Right renal pelvis (tissue), 4 donors: Measurements from ENCODE around the gene MKI67. TPM values are rescaled to one million over a fixed set of nuclear protein-coding genes. Genes with fewer than 3 reads are reported as not detected.
"Not testable (repeated sequence)": the region's sequence is repeated elsewhere in the genome, so short reads cannot be mapped to it uniquely, and the experiment has no call there.

ENCODE experiments used
- DNase-seq, 4 donors: peaks; one replicate each; pipeline ENCODE4 v3.0.0-alpha.2; 2013; ENCODE audit warnings: low read depth in 4 of 4, low spot score in 3 of 4, missing footprints in 1 of 4
- polyA plus RNA-seq, 4 donors: library from polyadenylated mRNA; unstranded; fragments of 120-200 nt; gene quantifications; one replicate each; pipeline ENCODE4 v1.2.1, GENCODE V29; 2013; ENCODE audit not compliant: insufficient read length in 4 of 4

MKI67 gene
- polyA plus RNA-seq, 4 donors: 46.6 to 52.5 (median 50.1) TPM

DNA sequence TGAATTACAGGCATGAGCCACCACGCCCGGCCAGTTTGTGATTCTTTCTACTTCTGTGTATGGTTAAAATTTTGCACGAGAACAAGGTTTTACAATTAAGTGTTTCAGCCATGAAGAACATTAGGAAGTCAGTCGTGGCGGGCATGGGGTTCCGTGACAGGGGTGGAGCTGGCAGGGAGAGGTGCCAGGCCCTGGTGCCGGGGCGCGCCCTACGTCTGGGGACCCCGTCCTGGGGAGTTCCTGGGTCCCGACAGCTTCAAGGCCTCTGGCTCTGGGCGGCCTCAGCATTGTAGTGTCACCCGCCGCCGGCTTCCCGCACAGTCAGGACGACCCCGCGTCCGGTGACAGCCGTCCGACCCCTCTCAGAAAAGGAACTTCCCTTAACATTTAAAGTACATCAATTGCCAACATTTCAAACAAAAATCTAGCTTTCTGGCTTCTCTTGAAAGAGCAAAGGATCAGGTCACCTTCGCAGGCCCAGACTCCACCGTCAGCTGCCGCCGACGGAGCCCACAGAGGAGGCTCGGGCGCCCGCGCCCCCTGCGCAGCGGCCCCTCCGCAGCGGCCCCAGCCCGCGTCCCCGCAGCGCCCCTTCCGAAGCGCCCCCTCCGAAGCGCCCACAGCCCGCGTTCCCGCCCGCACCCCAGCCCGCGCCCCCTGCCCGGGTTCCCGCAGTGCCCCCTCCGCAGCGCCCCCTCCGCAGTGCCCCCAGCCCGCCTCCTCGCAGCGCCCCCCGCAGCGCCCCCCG is 23.2 kb upstream of the MKI67 start:
- no peak for DNase-seq

DNA sequence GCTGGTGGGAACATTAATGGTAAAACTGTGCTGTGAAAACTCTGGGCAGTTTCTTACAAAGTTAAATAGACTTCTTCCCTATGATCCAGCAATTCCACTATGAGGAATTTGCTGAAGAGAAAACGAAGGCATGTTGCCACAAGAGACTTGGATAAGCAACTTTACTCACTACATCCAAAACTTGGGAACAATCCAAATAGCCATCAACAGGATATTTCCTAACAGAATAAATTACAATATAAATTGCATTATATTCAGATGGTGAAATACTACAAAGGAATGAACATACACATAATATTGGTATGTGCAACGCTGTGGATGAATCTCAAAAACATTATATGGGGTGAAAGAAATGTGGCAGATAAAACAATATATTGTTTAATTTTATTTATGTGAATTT is 21.4 kb upstream of the MKI67 start:
- DNase-seq: no peak

DNA sequence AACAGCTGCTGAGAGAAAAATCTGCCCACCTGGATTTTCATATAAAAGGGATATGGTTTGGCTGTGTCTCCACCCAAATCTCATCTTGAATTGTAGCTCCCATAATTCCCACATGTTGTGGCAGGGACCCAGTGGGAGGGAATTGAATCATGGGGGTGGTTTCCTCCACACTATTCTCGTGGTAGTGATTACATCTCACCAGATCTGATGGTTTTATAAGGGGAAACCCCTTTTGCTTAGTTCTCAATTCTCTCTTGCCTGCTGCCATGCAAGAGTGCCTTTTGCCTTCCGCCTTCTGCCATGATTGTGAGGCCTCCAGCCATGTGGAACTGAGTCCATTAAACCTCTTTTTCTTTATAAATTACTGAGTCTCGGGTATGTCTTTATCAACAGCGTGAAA is 20.8 kb upstream of the MKI67 start:
- no peak for DNase-seq

DNA sequence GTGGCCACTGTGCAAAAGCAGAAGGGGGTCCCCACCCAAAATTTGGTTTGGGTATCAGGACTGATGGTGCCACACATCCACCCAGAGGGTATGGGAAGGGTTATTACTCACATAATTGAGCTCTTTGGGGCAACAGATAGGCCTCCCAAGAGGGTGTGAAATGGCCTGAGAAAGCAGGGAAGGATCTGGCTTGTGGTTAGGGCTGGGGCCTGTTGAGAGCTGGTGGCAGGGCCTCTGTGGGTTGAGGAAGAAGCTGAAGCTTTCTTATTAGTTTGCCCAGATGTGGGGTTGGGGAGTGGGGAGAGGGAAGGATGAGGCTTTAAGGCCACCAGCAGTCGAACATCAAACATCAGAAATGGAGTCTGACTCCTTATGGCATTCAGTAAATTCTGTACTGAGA is 18.3 kb upstream of the MKI67 start:
- no peak for DNase-seq

DNA sequence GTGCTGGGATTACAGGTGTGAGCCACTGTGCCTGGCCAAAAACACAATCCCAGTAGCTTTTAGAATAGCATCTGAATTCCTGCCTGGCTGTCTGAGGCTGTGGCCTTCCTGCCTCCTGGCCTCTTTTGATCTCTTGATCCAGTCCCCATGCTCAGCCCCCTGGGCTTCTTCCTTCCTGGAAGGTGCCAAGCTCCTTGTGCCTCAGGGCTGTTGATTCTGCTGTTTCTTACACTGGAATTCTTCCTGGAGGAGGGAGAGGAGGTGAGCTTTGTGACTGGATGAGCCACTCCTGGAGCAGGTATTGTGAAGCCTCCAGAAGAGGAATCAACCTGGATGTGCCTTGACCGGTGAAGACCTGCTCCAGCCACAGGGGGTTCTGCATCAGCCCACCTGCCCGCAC is 17.3 kb upstream of the MKI67 start:
- DNase-seq: no peak

DNA sequence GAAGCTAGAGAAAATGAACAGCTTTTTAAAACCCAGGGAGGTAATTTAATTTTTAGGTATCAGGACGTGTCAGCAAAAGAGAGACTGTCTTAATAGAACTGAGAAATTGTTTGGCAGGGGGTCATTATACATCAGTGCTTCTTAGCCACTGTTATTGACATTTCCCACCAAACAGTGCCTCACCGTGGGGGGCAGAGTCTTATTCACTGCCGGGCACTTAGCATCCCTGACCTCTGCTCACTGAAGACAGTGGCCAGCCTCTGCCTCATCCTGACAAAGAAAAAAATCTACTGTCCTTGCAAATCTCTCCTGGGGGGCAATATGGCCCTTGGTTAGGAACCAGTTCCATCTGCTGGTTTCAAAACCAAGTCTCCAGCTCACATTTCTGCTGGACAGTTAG is 14.2 kb upstream of the MKI67 start:
- no peak for DNase-seq

DNA sequence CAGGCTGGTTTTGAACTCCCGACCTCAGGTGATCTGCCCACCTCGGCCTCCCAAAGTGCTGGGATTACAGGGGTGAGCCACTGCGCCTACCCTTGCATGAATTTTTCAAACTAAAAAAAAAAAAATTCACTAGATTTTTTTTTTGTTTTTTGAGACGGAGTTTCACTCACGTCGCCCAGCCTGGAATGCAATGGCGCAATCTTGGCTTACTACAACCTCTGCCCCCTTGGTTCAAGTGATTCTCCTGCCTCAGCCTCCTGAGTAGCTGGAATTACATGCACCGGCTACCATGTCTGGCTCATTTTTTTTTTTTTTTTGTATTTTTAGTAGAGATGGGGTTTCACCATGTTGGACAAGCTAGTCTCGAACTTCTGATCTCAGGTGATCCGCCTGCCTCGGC is 12.2 kb upstream of the MKI67 start:
- not testable (repeated sequence) for DNase-seq

DNA sequence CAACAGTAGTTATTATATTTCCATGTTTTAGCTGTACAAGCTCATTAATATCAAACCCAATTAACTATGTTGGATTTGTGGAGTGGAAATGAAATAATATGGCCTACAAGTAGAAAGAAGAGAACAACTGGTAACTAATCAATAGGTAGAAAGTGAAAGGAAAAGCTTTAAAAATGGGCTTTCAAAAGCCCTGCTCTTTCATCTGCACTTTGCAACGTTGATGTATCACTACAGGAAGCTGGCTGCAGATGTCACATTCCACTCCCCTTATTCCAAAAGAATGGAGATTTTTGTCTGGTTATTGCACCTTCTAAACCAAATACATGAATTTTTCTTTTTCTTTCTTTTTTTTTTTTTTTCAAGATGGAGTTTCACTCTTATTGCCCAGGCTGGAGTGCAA is 11.7 kb upstream of the MKI67 start:
- no peak for DNase-seq

DNA sequence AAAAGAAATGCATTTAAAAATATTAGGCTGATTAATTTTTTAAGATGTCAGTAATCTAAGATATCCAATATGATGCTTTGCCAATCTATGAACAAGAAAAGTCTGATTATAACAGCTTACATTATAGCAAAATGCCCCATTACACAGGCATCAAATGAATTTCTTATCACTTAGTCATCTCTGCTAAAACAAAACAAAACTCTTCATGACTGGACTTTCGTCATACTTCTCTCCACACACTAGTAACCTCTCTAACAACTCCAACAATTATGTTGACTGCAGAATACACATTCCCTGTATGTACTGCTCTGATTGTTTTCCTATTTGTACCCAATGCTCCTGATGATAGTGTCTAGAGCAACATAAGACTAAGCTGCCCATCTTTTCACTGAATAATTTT is 3.8 kb upstream of the MKI67 start:
- no peak for DNase-seq

DNA sequence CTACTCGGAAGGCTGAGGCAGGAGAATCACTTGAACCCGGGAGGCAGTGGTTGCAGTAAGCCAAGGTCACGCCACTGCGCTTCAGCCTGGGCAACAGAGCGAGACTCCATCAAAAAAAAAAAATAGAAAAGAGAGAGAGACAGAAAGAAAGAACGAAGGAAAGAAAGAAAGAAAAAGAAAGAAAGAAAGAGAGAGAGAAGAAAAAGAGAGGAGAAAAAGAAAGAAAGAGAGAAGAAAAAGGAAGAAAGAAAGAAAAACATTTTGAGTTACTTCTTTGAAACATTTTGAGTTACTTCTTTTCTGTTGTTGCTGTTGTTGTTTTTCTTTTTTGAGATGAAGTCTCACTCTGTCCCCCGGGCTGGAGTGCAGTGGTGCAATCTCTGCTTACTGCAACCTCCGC is 2.4 kb upstream of the MKI67 start:
- no peak for DNase-seq

DNA sequence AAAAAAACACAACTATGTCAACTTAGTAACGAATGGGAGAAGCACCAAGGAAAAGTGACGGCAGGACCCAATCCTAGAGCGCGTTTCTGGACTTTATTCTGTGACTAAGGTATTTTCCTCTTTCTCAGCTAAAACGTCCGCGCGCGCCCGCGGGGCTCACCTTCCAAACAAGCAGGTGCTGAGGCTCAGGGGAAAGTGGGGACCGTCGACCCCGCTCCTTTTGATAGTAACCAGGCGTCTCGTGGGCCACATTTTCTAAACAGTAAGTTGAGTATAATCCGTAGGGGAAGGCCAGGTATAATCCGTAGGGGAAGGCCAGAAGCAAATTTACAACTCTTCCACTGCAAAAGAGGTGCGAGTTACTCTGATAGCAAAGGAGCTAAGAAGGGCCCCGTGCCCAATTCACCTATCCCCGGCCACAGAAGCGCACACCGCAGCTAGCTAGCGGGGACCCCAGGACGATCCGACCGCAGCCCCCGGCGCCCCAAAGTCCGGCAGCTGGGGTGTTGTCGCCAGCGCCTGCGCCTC is 743 bp downstream of the MKI67 start:
- DNase-seq: no peak

DNA sequence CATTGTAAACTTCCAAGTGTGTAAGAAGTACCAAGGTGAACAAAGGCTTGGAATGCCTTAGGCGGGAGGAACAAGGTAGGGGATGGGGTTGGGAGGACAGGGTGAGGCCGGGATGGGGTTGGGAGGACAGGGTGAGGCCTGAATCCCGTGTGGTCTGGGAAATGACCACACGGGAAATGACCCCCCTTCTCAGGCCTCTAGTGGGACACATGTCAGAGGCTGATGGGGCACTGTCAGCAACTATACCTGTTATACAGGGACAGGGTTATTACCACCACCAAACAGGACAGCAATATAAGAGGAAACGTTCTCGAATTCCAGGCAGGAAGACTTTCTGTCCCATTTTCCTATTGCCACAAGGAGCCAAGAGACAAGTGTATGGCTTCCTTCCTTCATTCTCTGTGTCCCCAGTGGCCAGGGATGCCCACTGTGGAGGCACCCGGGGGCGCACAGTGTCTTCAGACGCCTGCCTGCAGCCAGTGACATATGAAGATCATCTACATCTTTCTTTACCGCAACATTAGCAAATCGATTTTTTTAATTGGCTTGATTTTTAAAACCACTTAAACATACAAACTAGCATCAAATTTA is 1.3 kb downstream of the MKI67 start:
- no peak for DNase-seq

DNA sequence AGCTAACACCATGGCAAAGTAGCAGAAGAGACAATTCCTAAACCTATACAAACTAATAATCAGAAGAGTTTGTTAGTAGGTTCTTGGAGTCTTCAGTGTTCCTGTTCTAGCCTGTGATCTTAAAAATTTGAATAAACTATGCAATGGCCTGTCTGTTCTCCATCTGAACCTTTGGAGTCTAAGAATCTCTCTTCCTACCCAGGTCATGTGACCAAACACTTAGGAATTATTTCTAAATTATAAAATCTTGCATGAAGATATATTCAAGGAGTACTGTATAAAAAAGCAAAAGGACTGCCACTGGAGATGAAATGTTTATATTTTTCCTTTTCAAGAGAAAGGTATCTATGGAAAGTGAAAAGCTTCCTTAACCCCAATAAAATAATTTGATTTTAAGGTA is 2.4 kb downstream of the MKI67 start:
- no peak for DNase-seq

DNA sequence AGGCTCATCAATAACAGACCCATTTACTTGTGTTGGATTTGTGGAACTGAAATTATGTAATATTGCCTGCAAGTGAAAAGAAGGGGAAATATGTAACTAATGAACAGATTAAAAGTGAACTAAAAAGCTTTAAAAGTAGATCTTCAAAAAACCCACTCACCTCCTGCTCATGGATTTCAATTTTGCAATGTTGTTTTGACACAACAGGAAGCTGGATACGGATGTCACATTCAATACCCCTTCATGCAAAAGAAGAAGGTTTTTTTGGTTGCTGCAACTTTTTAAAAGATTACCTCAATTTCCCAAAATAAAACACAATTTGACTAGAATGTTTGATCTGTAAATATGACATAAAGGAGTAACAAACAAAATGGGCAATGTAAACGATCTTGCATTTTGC is 3.3 kb downstream of the MKI67 start:
- no peak for DNase-seq

DNA sequence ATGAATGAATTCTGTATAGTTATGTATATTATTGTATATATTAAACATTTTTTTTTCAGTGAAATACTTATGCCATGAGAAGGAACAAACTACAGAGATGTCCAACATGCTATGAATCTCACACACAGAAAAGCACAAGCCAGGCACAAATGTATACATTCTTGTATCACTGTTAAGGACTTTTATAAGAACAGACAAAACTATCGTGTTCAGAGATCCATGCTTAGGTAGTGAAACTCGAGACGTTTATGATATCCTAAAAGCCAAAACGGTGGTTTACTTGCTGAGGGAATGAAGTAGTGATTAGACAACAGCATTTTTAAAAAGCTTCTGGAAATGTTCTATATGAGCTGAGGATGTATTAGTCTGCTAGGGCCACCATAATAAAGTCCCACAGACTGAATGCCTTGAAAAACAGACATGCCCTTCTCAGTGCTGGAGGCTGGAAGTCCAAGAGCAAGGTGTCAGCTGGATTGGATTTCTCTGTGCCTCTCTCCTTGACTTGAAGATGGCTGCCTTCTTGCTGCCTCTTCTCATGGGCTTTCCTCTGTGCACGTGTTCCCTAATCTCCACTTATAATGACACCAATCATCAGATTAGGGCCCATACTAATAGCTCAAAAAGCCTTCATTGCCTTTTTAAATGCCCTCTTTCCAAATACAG is 4.3 kb downstream of the MKI67 start:
- DNase-seq: no peak

DNA sequence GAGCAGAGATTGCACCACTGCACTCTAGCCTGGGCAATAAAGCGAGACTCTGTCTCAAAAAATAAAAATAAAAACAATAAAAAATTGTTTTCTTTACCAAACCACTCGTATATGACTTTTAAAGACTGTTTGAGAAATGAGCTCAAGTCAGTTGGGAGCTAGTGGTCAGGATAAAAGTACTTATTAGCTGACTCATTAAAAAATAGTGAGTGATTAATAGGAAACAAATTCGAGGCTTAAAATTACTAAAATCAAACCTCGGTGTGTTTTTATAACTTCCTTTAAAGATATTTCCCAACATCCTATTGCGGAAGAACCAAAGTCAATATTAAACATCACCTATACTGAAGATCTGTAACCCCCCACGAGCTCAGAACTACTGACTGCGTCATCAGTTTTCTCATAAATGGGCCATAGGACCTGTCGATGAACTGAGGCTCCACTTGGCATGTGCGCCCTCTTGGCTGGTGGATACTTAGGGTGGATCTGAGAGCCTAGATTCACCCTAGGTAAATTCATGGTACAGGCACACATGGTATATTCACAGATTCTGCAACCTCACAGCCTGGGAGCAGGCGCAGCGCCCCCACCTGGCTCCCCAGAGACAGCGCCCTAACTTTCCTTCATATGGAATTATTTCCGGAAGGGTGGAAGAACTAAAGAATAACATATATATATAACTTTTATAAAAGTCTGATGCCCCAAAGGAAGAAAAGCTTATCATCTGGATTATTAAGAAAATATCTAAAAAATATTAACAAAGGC is 9.2 kb downstream of the MKI67 start:
- DNase-seq: no peak

DNA sequence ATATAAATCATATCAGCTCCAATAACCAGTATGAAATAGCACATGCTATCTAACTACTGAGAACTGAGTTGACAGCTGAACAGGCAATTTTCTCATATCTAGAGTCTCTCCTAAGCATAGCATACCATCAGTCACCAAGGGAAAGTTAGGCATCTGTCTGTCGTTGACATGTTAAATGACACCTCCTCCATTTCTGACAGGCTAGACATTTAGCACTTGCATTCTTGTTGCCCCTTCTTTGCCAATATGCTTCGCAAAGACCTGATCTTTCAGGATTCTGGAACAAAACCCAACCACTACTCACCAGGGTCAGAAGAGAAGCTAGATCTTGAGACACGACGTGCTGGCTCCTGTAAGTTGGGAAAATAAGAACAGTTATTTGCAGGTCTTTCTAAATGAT is 10.0 kb downstream of the MKI67 start:
- no peak for DNase-seq

DNA sequence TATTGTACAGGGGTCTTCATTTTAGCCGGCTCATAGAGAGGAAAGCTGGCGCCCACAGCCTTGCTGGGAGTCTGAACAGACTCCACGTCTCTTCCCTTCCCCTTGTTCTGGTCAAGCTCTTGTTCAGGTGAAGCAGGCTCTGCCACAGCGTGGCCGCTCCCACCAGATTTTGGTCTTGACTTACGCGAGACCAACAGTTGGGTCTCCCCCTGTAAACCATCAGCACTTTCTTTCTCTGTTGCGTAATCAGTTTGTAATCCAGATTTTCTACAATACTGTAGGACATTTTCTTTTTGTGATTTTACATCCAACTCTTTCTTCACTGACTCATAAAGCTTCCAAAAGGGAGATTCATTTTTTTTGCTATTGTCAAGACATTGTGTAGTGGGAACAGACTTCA is 10.9 kb downstream of the MKI67 start:
- DNase-seq: no peak

DNA sequence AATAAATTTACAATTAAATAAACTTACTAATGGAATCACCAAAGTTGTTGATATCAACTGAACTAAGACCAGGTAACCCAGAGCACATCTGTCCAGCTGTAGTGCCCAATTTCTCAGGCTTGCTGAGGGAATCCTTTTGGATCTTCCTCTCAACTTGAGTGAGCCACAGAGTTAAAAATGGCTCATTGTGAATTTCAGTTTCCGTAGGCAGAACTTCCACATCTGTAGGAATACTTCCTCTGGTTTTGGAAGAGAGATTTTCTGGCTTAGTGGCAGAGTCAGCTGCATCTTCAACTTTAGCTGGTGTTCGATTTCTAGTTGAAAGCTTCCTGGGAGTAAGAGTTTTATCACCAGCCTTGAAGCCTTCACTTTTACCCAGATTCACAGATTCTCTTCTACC is 11.3 kb downstream of the MKI67 start:
- DNase-seq: no peak

DNA sequence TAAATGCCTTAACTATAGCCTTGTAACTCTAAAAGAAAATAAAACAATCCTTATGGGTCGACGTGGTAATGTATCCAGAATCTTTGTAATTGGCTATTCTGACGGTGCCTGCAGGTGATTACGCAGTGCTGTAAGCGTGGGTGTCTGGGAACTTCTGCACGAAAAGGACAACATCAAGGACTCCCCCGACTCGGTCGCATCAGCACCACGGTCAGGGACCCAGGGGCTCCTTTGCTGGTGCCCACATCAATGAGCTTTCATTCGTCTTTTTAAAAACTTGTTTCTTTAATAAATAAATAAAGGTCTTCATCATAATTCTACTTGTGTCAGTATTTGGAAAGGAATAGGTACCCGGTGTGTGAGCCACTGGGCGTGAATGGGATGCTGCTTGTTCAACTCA is 13.2 kb downstream of the MKI67 start:
- DNase-seq: no peak

DNA sequence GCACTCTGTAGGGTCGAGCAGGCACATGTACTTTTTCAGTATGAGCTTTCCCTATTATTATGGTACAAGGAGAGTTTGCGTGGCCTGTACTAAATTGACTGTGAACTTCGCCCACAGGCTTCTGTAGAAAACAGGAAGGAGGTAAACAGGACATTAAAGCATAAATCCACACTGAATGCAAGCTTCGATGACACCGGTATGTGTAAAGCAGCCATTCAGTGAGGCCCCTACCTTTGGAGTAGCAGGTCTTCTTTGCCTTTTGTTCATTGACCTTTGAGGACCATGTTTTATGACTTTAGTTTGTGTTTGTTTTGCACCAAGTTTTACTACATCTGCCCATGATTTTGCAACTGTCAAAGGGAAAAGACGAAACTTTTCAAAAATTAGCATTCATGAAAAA is 14.5 kb downstream of the MKI67 start:
- DNase-seq: no peak
